GM23338 (cell line): Measurements from ENCODE around the gene LYRM2. TPM values are rescaled to one million over a fixed set of nuclear protein-coding genes. Genes with fewer than 3 reads are reported as not detected.
"Not testable (repeated sequence)": the region's sequence is repeated elsewhere in the genome, so short reads cannot be mapped to it uniquely, and the experiment has no call there.

Experiments used
- ATAC-seq: fragments of 200-7000 bp; cut with Tn5 transposase; 3 replicates; pipeline ENCODE4 v1.9.1; 2020
- DNase-seq: peaks from one replicate; pipeline ENCODE4 v3.0.0-alpha.2; 2015; ENCODE audit warnings: low spot score
- H2AFZ ChIP-seq: fragments of 200-600 bp; sonication (generic); 2 replicates; pipeline ENCODE4 v1.8.0; 2016; ENCODE audit warnings: antibody characterized with exemption, mild to moderate bottlenecking, moderate library complexity
- H3F3A ChIP-seq: fragments of 200-600 bp; sonication (generic); replicated peaks from 2 replicates; pipeline ENCODE4 v1.8.0; 2017; ENCODE audit warnings: antibody characterized with exemption, mixed run types, low read depth
- H3K27ac ChIP-seq: fragments of 200-600 bp; sonication (generic); 2 replicates; pipeline ENCODE4 v1.6.1; 2016; ENCODE audit warnings: low read depth
- H3K27me3 ChIP-seq: fragments of 200-600 bp; sonication (generic); 2 replicates; pipeline ENCODE4 v1.8.0; 2016; ENCODE audit warnings: mild to moderate bottlenecking, mixed run types, moderate library complexity; ENCODE audit not compliant: insufficient read depth
- H3K36me3 ChIP-seq: fragments of 200-600 bp; sonication (generic); 2 replicates; pipeline ENCODE4 v1.8.0; 2016; ENCODE audit warnings: mild to moderate bottlenecking; ENCODE audit not compliant: insufficient read depth
- H3K4me1 ChIP-seq: fragments of 200-600 bp; sonication (generic); 2 replicates; pipeline ENCODE4 v1.8.0; 2016; ENCODE audit warnings: mild to moderate bottlenecking, moderate library complexity; ENCODE audit not compliant: insufficient read depth
- H3K4me2 ChIP-seq: fragments of 200-600 bp; sonication (generic); 2 replicates; pipeline ENCODE4 v1.7.1; 2017; ENCODE audit warnings: mixed run types
- H3K4me3 ChIP-seq: fragments of 200-600 bp; sonication (generic); 2 replicates; pipeline ENCODE4 v1.6.1; 2016; ENCODE audit warnings: mixed run types
- H3K79me2 ChIP-seq: fragments of 200-600 bp; sonication (generic); replicated peaks from 2 replicates; pipeline ENCODE4 v1.8.0; 2017; ENCODE audit warnings: mild to moderate bottlenecking; ENCODE audit not compliant: insufficient read depth
- H3K9me2 ChIP-seq: fragments of 200-600 bp; sonication (generic); 2 replicates; pipeline ENCODE4 v1.8.0; 2017; ENCODE audit not compliant: insufficient read depth
- H4K20me1 ChIP-seq: fragments of 200-600 bp; sonication (generic); replicated peaks from 2 replicates; pipeline ENCODE4 v1.8.0; 2017; ENCODE audit warnings: mild to moderate bottlenecking; ENCODE audit not compliant: insufficient read depth
- H3K27ac Mint-ChIP-seq: 2 replicates; pipeline ENCODE4 v1.8.0; 2020; ENCODE audit warnings: inconsistent platforms, mild to moderate bottlenecking, moderate library complexity, mixed read lengths
- H3K27me3 Mint-ChIP-seq: 3 replicates; pipeline ENCODE4 v1.8.0; 2022; ENCODE audit warnings: low read depth, mild to moderate bottlenecking, moderate library complexity, mixed read lengths, inconsistent platforms; ENCODE audit not compliant: insufficient read depth, poor library complexity
- H3K36me3 Mint-ChIP-seq: 3 replicates; pipeline ENCODE4 v1.8.0; 2021; ENCODE audit warnings: low read depth, mild to moderate bottlenecking, inconsistent platforms, moderate library complexity, mixed read lengths
- H3K4me1 Mint-ChIP-seq: 3 replicates; pipeline ENCODE4 v1.8.0; 2020; ENCODE audit warnings: mild to moderate bottlenecking, inconsistent platforms, mixed read lengths
- H3K4me3 Mint-ChIP-seq: 3 replicates; pipeline ENCODE4 v1.8.0; 2021; ENCODE audit warnings: moderate library complexity, mild to moderate bottlenecking, inconsistent platforms, mixed read lengths
- H3K9me3 Mint-ChIP-seq: 3 replicates; pipeline ENCODE4 v1.8.0; 2020; ENCODE audit warnings: moderate library complexity, mild to moderate bottlenecking, inconsistent platforms, mixed read lengths
- CREB1 ChIP-seq: fragments of 250-450 bp; sonication (Bioruptor Pico); IDR thresholded peaks from 2 replicates; pipeline ENCODE4 v1.5.0; 2020; ENCODE audit warnings: low read depth, mild to moderate bottlenecking, moderate library complexity
- JUNB ChIP-seq: IDR thresholded peaks from one replicate; pipeline ENCODE4 v1.6.1; 2016; ENCODE audit warnings: antibody characterized with exemption; ENCODE audit not compliant: unreplicated experiment
- NANOG ChIP-seq: IDR thresholded peaks from 2 replicates; pipeline ENCODE4 v1.6.1; 2016; ENCODE audit warnings: antibody characterized with exemption, borderline replicate concordance
- POLR2AphosphoS5 ChIP-seq: IDR thresholded peaks from 2 replicates; pipeline ENCODE4 v1.6.1; 2016; ENCODE audit warnings: antibody characterized with exemption, low read depth
- STAT1 ChIP-seq: IDR thresholded peaks from one replicate; pipeline ENCODE4 v1.6.1; 2016; ENCODE audit warnings: antibody characterized with exemption; ENCODE audit not compliant: unreplicated experiment
- ZNF114 ChIP-seq: fragments of 250-450 bp; sonication (Bioruptor Pico); IDR thresholded peaks from 2 replicates; pipeline ENCODE4 v1.5.0; 2020; ENCODE audit warnings: mild to moderate bottlenecking, moderate library complexity
- ZNF331 ChIP-seq: fragments of 250-450 bp; sonication (Bioruptor Pico); IDR thresholded peaks from 2 replicates; pipeline ENCODE4 v1.5.0; 2020; ENCODE audit warnings: low read depth, mild to moderate bottlenecking, moderate library complexity
- polyA plus RNA-seq: library from polyadenylated mRNA; unstranded; fragments of >200 nt; fragmentation: Nextera tagmentation; extraction: Ambion mirVana; gene quantifications from 2 replicates; pipeline ENCODE4 v1.2.1, GENCODE V29; 2016
- total RNA-seq: library from RNA; depleted of rRNA; stranded (reverse); fragments of >200 nt; shearing (Covaris generic); gene quantifications from 2 replicates; pipeline ENCODE4 v1.2.3, GENCODE V29; 2014
- TF ChIP-seq, protein P1 (sequence below), 2 experiments: fragments of 200-600 bp in 1 of 2; sonication (generic) in 1 of 2; conservative IDR thresholded peaks; 2 replicates each; pipeline versions ENCODE4 v1.5.1 to v1.6.1; 2016 to 2017; ENCODE audit warnings: antibody characterized with exemption in 2 of 2, low read depth in 2 of 2, mild to moderate bottlenecking in 2 of 2, moderate library complexity in 1 of 2
- TF ChIP-seq, protein P2 (sequence below): IDR thresholded peaks from 2 replicates; pipeline ENCODE4 v1.6.1; 2016; ENCODE audit warnings: antibody characterized with exemption
- TF ChIP-seq, protein P3 (sequence below): fragments of 250-450 bp; sonication (Bioruptor Pico); IDR thresholded peaks from 2 replicates; pipeline ENCODE4 v1.5.0; 2020; ENCODE audit warnings: mild to moderate bottlenecking, moderate library complexity

The LYRM2 gene
- total and polyA plus RNA-seq, 2 experiments from 2014 or later, result 20.3 to 67.3 TPM

- H3K27me3 ChIP-seq, H3K4me1 ChIP-seq, H3F3A ChIP-seq, ATAC-seq, H3K27ac ChIP-seq, H3K27ac Mint-ChIP-seq, H4K20me1 ChIP-seq, H3K4me2 ChIP-seq, H3K9me2 ChIP-seq, H3K9me3 Mint-ChIP-seq, H3K4me3 ChIP-seq, DNase-seq, H3K4me3 Mint-ChIP-seq, H3K36me3 ChIP-seq, H3K79me2 ChIP-seq, H3K27me3 Mint-ChIP-seq, H2AFZ ChIP-seq: not testable (repeated sequence)
- Mint-ChIP-seq H3K4me1 (peaks cover 15% of the 10 kb centered on the region), H3K36me3 (peaks cover 36% of the 10 kb centered on the region)
Observed at GRCh38 chr6:89636412-89636811, 2.1 kb downstream of the LYRM2 start.

- Histone ChIP-seq H3K27ac (no peak overlapping the region), H3F3A (no peaks in the 10 kb centered on the region), H3K9me2 (no peaks in the 10 kb centered on the region), H3K79me2 (no peaks in the 10 kb centered on the region), H2AFZ (no peak overlapping the region), H3K36me3 (no peaks in the 10 kb centered on the region), H3K4me1 (peaks cover 3% of the 10 kb centered on the region; the same call in 1 of the 2 replicates), H3K4me3 (no peak overlapping the region), H4K20me1 (no peaks in the 10 kb centered on the region), H3K27me3 (no peaks in the 10 kb centered on the region), H3K4me2 (no peak overlapping the region)
- peaks cover 4% of the 10 kb centered on the region; the same call in 2 of the 3 replicates for H3K4me1 Mint-ChIP-seq
- ATAC-seq, result no peak
- peaks cover 13% of the 10 kb centered on the region for H3K36me3 Mint-ChIP-seq
- no peak for DNase-seq
- H3K27ac Mint-ChIP-seq, result no peak overlapping the region
- no peaks in the 10 kb centered on the region for H3K9me3 Mint-ChIP-seq
- no peak overlapping the region for H3K4me3 Mint-ChIP-seq
- H3K27me3 Mint-ChIP-seq, result no peaks in the 10 kb centered on the region
- TF ChIP-seq, protein P1, sequence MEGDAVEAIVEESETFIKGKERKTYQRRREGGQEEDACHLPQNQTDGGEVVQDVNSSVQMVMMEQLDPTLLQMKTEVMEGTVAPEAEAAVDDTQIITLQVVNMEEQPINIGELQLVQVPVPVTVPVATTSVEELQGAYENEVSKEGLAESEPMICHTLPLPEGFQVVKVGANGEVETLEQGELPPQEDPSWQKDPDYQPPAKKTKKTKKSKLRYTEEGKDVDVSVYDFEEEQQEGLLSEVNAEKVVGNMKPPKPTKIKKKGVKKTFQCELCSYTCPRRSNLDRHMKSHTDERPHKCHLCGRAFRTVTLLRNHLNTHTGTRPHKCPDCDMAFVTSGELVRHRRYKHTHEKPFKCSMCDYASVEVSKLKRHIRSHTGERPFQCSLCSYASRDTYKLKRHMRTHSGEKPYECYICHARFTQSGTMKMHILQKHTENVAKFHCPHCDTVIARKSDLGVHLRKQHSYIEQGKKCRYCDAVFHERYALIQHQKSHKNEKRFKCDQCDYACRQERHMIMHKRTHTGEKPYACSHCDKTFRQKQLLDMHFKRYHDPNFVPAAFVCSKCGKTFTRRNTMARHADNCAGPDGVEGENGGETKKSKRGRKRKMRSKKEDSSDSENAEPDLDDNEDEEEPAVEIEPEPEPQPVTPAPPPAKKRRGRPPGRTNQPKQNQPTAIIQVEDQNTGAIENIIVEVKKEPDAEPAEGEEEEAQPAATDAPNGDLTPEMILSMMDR (conservative IDR thresholded peaks at IDR 0.05; ENCODE audit: low read depth in 2 of 2), result no peak
- no peak for TF ChIP-seq CREB1 (CRISPR knock-in tag)
- TF ChIP-seq POLR2AphosphoS5, result no peak
- TF ChIP-seq, protein P2, sequence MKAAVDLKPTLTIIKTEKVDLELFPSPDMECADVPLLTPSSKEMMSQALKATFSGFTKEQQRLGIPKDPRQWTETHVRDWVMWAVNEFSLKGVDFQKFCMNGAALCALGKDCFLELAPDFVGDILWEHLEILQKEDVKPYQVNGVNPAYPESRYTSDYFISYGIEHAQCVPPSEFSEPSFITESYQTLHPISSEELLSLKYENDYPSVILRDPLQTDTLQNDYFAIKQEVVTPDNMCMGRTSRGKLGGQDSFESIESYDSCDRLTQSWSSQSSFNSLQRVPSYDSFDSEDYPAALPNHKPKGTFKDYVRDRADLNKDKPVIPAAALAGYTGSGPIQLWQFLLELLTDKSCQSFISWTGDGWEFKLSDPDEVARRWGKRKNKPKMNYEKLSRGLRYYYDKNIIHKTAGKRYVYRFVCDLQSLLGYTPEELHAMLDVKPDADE, result no peak
- no peak for TF ChIP-seq STAT1
- TF ChIP-seq ZNF331 (CRISPR knock-in tag), result no peak
- no peak for TF ChIP-seq JUNB
- no peak for TF ChIP-seq ZNF114 (CRISPR knock-in tag)
- TF ChIP-seq NANOG, result no peak
- TF ChIP-seq, protein P3, sequence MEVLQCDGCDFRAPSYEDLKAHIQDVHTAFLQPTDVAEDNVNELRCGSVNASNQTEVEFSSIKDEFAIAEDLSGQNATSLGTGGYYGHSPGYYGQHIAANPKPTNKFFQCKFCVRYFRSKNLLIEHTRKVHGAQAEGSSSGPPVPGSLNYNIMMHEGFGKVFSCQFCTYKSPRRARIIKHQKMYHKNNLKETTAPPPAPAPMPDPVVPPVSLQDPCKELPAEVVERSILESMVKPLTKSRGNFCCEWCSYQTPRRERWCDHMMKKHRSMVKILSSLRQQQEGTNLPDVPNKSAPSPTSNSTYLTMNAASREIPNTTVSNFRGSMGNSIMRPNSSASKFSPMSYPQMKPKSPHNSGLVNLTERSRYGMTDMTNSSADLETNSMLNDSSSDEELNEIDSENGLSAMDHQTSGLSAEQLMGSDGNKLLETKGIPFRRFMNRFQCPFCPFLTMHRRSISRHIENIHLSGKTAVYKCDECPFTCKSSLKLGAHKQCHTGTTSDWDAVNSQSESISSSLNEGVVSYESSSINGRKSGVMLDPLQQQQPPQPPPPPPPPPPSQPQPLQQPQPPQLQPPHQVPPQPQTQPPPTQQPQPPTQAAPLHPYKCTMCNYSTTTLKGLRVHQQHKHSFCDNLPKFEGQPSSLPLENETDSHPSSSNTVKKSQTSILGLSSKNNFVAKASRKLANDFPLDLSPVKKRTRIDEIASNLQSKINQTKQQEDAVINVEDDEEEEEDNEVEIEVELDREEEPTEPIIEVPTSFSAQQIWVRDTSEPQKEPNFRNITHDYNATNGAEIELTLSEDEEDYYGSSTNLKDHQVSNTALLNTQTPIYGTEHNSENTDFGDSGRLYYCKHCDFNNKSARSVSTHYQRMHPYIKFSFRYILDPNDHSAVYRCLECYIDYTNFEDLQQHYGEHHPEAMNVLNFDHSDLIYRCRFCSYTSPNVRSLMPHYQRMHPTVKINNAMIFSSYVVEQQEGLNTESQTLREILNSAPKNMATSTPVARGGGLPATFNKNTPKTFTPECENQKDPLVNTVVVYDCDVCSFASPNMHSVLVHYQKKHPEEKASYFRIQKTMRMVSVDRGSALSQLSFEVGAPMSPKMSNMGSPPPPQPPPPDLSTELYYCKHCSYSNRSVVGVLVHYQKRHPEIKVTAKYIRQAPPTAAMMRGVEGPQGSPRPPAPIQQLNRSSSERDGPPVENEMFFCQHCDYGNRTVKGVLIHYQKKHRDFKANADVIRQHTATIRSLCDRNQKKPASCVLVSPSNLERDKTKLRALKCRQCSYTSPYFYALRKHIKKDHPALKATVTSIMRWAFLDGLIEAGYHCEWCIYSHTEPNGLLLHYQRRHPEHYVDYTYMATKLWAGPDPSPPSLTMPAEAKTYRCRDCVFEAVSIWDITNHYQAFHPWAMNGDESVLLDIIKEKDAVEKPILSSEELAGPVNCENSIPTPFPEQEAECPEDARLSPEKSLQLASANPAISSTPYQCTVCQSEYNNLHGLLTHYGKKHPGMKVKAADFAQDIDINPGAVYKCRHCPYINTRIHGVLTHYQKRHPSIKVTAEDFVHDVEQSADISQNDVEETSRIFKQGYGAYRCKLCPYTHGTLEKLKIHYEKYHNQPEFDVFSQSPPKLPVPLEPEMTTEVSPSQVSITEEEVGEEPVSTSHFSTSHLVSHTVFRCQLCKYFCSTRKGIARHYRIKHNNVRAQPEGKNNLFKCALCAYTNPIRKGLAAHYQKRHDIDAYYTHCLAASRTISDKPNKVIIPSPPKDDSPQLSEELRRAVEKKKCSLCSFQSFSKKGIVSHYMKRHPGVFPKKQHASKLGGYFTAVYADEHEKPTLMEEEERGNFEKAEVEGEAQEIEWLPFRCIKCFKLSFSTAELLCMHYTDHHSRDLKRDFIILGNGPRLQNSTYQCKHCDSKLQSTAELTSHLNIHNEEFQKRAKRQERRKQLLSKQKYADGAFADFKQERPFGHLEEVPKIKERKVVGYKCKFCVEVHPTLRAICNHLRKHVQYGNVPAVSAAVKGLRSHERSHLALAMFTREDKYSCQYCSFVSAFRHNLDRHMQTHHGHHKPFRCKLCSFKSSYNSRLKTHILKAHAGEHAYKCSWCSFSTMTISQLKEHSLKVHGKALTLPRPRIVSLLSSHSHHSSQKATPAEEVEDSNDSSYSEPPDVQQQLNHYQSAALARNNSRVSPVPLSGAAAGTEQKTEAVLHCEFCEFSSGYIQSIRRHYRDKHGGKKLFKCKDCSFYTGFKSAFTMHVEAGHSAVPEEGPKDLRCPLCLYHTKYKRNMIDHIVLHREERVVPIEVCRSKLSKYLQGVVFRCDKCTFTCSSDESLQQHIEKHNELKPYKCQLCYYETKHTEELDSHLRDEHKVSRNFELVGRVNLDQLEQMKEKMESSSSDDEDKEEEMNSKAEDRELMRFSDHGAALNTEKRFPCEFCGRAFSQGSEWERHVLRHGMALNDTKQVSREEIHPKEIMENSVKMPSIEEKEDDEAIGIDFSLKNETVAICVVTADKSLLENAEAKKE, result no peak
Observed at GRCh38 chr6:89630488-89630887, 8.1 kb downstream of the LYRM2 start.
